ENCODE data around the gene P3H2. TPM values are rescaled to one million over a fixed set of nuclear protein-coding genes. Genes with fewer than 3 reads are reported as not detected.

Gene P3H2
- polyA plus RNA-seq, 1 donor = 9.3 TPM

Other genes starting within 250 kb of the P3H2 start
- gene CLDN1, start 201.5 kb upstream of the P3H2 start, polyA plus RNA-seq = 17.4 TPM

All from large intestine (tissue), 1 donor.